ENCODE data around the gene DONSON. TPM values are rescaled to one million over a fixed set of nuclear protein-coding genes. Genes with fewer than 3 reads are reported as not detected.
"Not testable (repeated sequence)": the region's sequence is repeated elsewhere in the genome, so short reads cannot be mapped to it uniquely, and the experiment has no call there.

Gene DONSON
- total RNA-seq: 10 to 100 TPM; 43.3 to 44.1 TPM

- Mint-ChIP-seq H3K4me3 (peak within 1 kb of the TSS; percentile 91), H3K27ac (peak within 1 kb of the TSS; percentile 89), H3K9me3 (ENCODE audit: insufficient read depth) (no peaks in the 10 kb centered on the region), H3K36me3 (ENCODE audit: low read depth) (peaks cover 30% of the 10 kb centered on the region), H3K27me3 (ENCODE audit: low read depth) (no peaks in the 10 kb centered on the region), H3K4me1 (ENCODE audit: low read depth) (peaks cover 26% of the 10 kb centered on the region)
- DNase-seq (peak; percentile 88), ATAC-seq (peak; percentile 96)
- CTCF ChIA-PET: interaction anchor here (0.8 to 5.2 kb wide), 11 partner anchors 11 to 392 kb away, joined by 3 to 74 read pairs (median 3); partner anchors contain the start of genes GART and SON
- POLR2A ChIA-PET: interaction anchor here (1.0 to 2.5 kb wide), 10 partner anchors 8 to 109 kb away, joined by 3 to 13 read pairs (median 6); partner anchors contain the start of genes GART, SON and TMEM50B
Measured at GRCh38 chr21:33588485-33589335, at the start of gene DONSON. TSS of gene DONSON (minus strand) at chr21:33588684. CDS start at chr21:33588641, 43 bp downstream.

GRCh38 chr21:33634254-33634653 is 45.8 kb upstream of the DONSON start:
- ChIA-PET CTCF (no interaction called here), POLR2A (no interaction called here)
- H3K9me3 Mint-ChIP-seq (ENCODE audit: insufficient read depth): no peaks in the 10 kb centered on the region
- no peak overlapping the region for H3K4me3 Mint-ChIP-seq
- H3K4me1 Mint-ChIP-seq (ENCODE audit: low read depth): peaks cover 7% of the 10 kb centered on the region
- H3K27me3 Mint-ChIP-seq (ENCODE audit: low read depth): no peaks in the 10 kb centered on the region
- ATAC-seq (no peak), DNase-seq (no peak)
- H3K27ac Mint-ChIP-seq: no peak overlapping the region
- peaks cover 18% of the 10 kb centered on the region for H3K36me3 Mint-ChIP-seq (ENCODE audit: low read depth)

GRCh38 chr21:33626151-33626550 is 37.7 kb upstream of the DONSON start:
- H3K27me3 Mint-ChIP-seq (ENCODE audit: low read depth); H3K27ac Mint-ChIP-seq; H3K9me3 Mint-ChIP-seq (ENCODE audit: insufficient read depth); H3K4me1 Mint-ChIP-seq (ENCODE audit: low read depth); ATAC-seq; H3K4me3 Mint-ChIP-seq; DNase-seq; CTCF ChIA-PET; POLR2A ChIA-PET: not testable (repeated sequence)
- peaks cover 21% of the 10 kb centered on the region for H3K36me3 Mint-ChIP-seq (ENCODE audit: low read depth)

GRCh38 chr21:33622253-33622652 is 33.8 kb upstream of the DONSON start:
- Mint-ChIP-seq H3K4me1 (ENCODE audit: low read depth) (no peaks in the 10 kb centered on the region), H3K9me3 (ENCODE audit: insufficient read depth) (no peaks in the 10 kb centered on the region), H3K4me3 (no peak overlapping the region), H3K27me3 (ENCODE audit: low read depth) (no peaks in the 10 kb centered on the region), H3K36me3 (ENCODE audit: low read depth) (peaks cover 19% of the 10 kb centered on the region), H3K27ac (no peak overlapping the region)
- ChIA-PET POLR2A (no interaction called here), CTCF (interaction anchor here (1.0 kb wide), 2 partner anchors 16 to 17 kb away, joined by 3 to 4 read pairs; no protein-coding TSS in a partner anchor)
- ATAC-seq: no peak
- DNase-seq: no peak

GRCh38 chr21:33619726-33620125 is 31.2 kb upstream of the DONSON start:
- no peaks in the 10 kb centered on the region for H3K9me3 Mint-ChIP-seq (ENCODE audit: insufficient read depth)
- H3K27ac Mint-ChIP-seq: no peak overlapping the region
- ChIA-PET CTCF (interaction anchor here (1.5 kb wide), 1 partner anchor 14 kb away, joined by 8 read pairs; no protein-coding TSS in a partner anchor), POLR2A (interaction anchor here (0.6 kb wide), 1 partner anchor 41 kb away, joined by 3 read pairs; no protein-coding TSS in a partner anchor)
- no peaks in the 10 kb centered on the region for H3K4me1 Mint-ChIP-seq (ENCODE audit: low read depth)
- no peak overlapping the region for H3K4me3 Mint-ChIP-seq
- no peaks in the 10 kb centered on the region for H3K27me3 Mint-ChIP-seq (ENCODE audit: low read depth)
- ATAC-seq: no peak
- peaks cover 19% of the 10 kb centered on the region for H3K36me3 Mint-ChIP-seq (ENCODE audit: low read depth)
- DNase-seq: no peak

GRCh38 chr21:33618407-33618806 is 29.9 kb upstream of the DONSON start:
- Mint-ChIP-seq H3K4me1 (ENCODE audit: low read depth) (no peaks in the 10 kb centered on the region), H3K4me3 (no peak overlapping the region), H3K36me3 (ENCODE audit: low read depth) (peaks cover 19% of the 10 kb centered on the region), H3K27ac (no peak overlapping the region), H3K27me3 (ENCODE audit: low read depth) (no peaks in the 10 kb centered on the region), H3K9me3 (ENCODE audit: insufficient read depth) (no peaks in the 10 kb centered on the region)
- ATAC-seq: no peak
- DNase-seq: no peak
- POLR2A ChIA-PET: no interaction called here
- CTCF ChIA-PET: interaction anchor here (1.1 kb wide), 1 partner anchor 13 kb away, joined by 4 read pairs; no protein-coding TSS in a partner anchor

- H3K27ac Mint-ChIP-seq, POLR2A ChIA-PET: not testable (repeated sequence)
Measured at GRCh38 chr21:33617565-33617964, 29.1 kb upstream of the DONSON start.

GRCh38 chr21:33611006-33611744 is 22.7 kb upstream of the DONSON start:
- no peaks in the 10 kb centered on the region for H3K4me1 Mint-ChIP-seq (ENCODE audit: low read depth)
- DNase-seq: no peak
- CTCF ChIA-PET: no interaction called here
- H3K27me3 Mint-ChIP-seq (ENCODE audit: low read depth): no peaks in the 10 kb centered on the region
- no peak for ATAC-seq
- no peak overlapping the region for H3K27ac Mint-ChIP-seq
- no peaks in the 10 kb centered on the region for H3K9me3 Mint-ChIP-seq (ENCODE audit: insufficient read depth)
- POLR2A ChIA-PET: no interaction called here
- peaks cover 5% of the 10 kb centered on the region for H3K36me3 Mint-ChIP-seq (ENCODE audit: low read depth)
- H3K4me3 Mint-ChIP-seq: no peak overlapping the region

More at GRCh38 chr21:33617565-33617964, 29.1 kb upstream of the DONSON start:
- H3K9me3 Mint-ChIP-seq (ENCODE audit: insufficient read depth); DNase-seq; H3K4me1 Mint-ChIP-seq (ENCODE audit: low read depth); H3K4me3 Mint-ChIP-seq; ATAC-seq; H3K27me3 Mint-ChIP-seq (ENCODE audit: low read depth): not testable (repeated sequence)
- CTCF ChIA-PET: interaction anchor here (1.2 kb wide), 1 partner anchor 12 kb away, joined by 5 read pairs; no protein-coding TSS in a partner anchor
- peaks cover 20% of the 10 kb centered on the region for H3K36me3 Mint-ChIP-seq (ENCODE audit: low read depth)

GRCh38 chr21:33608559-33608958 is 20.1 kb upstream of the DONSON start:
- ATAC-seq (no peak), DNase-seq (no peak)
- H3K9me3 Mint-ChIP-seq (ENCODE audit: insufficient read depth): no peaks in the 10 kb centered on the region
- ChIA-PET POLR2A (interaction anchor here (0.6 kb wide), 1 partner anchor 377 kb away, joined by 3 read pairs; no protein-coding TSS in a partner anchor), CTCF (no interaction called here)
- no peak overlapping the region for H3K27ac Mint-ChIP-seq
- H3K36me3 Mint-ChIP-seq (ENCODE audit: low read depth): peaks cover 6% of the 10 kb centered on the region
- H3K4me3 Mint-ChIP-seq: no peak overlapping the region
- H3K27me3 Mint-ChIP-seq (ENCODE audit: low read depth): no peaks in the 10 kb centered on the region
- H3K4me1 Mint-ChIP-seq (ENCODE audit: low read depth): peaks cover 4% of the 10 kb centered on the region

GRCh38 chr21:33598051-33598450 is 9.6 kb upstream of the DONSON start:
- H3K36me3 Mint-ChIP-seq (ENCODE audit: low read depth): peaks cover 29% of the 10 kb centered on the region
- no peaks in the 10 kb centered on the region for H3K27me3 Mint-ChIP-seq (ENCODE audit: low read depth)
- ATAC-seq (no peak), DNase-seq (no peak)
- CTCF ChIA-PET: no interaction called here
- POLR2A ChIA-PET: no interaction called here
- H3K9me3 Mint-ChIP-seq (ENCODE audit: insufficient read depth): no peaks in the 10 kb centered on the region
- no peak overlapping the region for H3K27ac Mint-ChIP-seq
- no peak overlapping the region for H3K4me3 Mint-ChIP-seq
- H3K4me1 Mint-ChIP-seq (ENCODE audit: low read depth): no peaks in the 10 kb centered on the region

GRCh38 chr21:33587792-33588484 is 546 bp downstream of the DONSON start:
- POLR2A ChIA-PET: interaction anchor here (0.9 to 2.5 kb wide), 11 partner anchors 9 to 108 kb away, joined by 3 to 13 read pairs (median 6); partner anchors contain the start of genes GART, SON and TMEM50B

More at GRCh38 chr21:33587792-33588484, 546 bp downstream of the DONSON start:
- Mint-ChIP-seq H3K4me1 (ENCODE audit: low read depth) (peaks cover 26% of the 10 kb centered on the region), H3K4me3 (peak overlapping the region; percentile 91), H3K36me3 (ENCODE audit: low read depth) (peaks cover 28% of the 10 kb centered on the region), H3K27ac (peak overlapping the region; percentile 87), H3K27me3 (ENCODE audit: low read depth) (no peaks in the 10 kb centered on the region), H3K9me3 (ENCODE audit: insufficient read depth) (no peaks in the 10 kb centered on the region)
- DNase-seq (peak; percentile 53), ATAC-seq (peak; percentile 18)
- CTCF ChIA-PET: interaction anchor here (0.8 to 5.2 kb wide), 9 partner anchors 12 to 391 kb away, joined by 3 to 74 read pairs (median 3); partner anchors contain the start of genes GART and SON

Data from activated CD8-positive, alpha-beta T cell treated with anti-CD3 and anti-CD28 coated beads, Interleukin-2, amount 10 ng/mL, durations not matched to agents 7 days and 5 days (primary cell).